NB4 (cell line): Measurements from ENCODE around the gene AKNA.
"Not testable (repeated sequence)": the region's sequence is repeated elsewhere in the genome, so short reads cannot be mapped to it uniquely, and the experiment has no call there.

Source experiments
- CTCF ChIP-seq: IDR thresholded peaks from one replicate; pipeline ENCODE4 v1.5.1; 2012; ENCODE audit warnings: low read depth, low read length
- POLR2A ChIP-seq: IDR thresholded peaks from 2 replicates; pipeline ENCODE4 v1.6.1; 2011; ENCODE audit warnings: mild to moderate bottlenecking; ENCODE audit not compliant: insufficient read length; ENCODE audit errors: extremely low read depth

GRCh38 chr9:114328357-114328820 lies 59.4 kb downstream of the AKNA start:
- not testable (repeated sequence) for TF ChIP-seq CTCF, POLR2A
